Lung (tissue), 12 donors: ENCODE measurements around the gene P3H4. TPM values are rescaled to one million over a fixed set of nuclear protein-coding genes. Genes with fewer than 3 reads are reported as not detected.

Source experiments
- ATAC-seq: fragments of 200-7000 bp; cut with Tn5 transposase; one replicate; pipeline ENCODE4 v1.9.1; 2020; ENCODE audit warnings: moderate number of reproducible peaks; ENCODE audit not compliant: insufficient read depth, low FRiP score
- DNase-seq, 3 donors: peaks; one replicate each; pipeline ENCODE4 v3.0.0-alpha.2; 2013 to 2017
- H3K27ac ChIP-seq, 2 donors: one replicate each; pipeline ENCODE4 v1.5.1; 2013; ENCODE audit warnings: mild to moderate bottlenecking in 2 of 2, moderate library complexity in 2 of 2, control low read depth in 1 of 2, inconsistent platforms in 1 of 2, low read depth in 1 of 2, low read length in 1 of 2
- H3K27me3 ChIP-seq, 3 donors: one replicate each; pipeline ENCODE4 v1.5.1; 2013; ENCODE audit warnings: low read length in 2 of 3; ENCODE audit not compliant: control insufficient read depth in 3 of 3, insufficient read depth in 3 of 3
- H3K36me3 ChIP-seq, 4 donors: one replicate each; pipeline ENCODE4 v1.5.1; 2013; ENCODE audit warnings: low read length in 4 of 4, mild to moderate bottlenecking in 1 of 4, moderate library complexity in 1 of 4; ENCODE audit not compliant: control insufficient read depth in 4 of 4, insufficient read depth in 4 of 4
- H3K4me1 ChIP-seq, 5 donors: one replicate each; pipeline ENCODE4 v1.5.1; 2013; ENCODE audit warnings: low read length in 5 of 5, mild to moderate bottlenecking in 2 of 5, moderate library complexity in 1 of 5; ENCODE audit not compliant: control insufficient read depth in 5 of 5, insufficient read depth in 5 of 5
- H3K4me3 ChIP-seq: one replicate; pipeline ENCODE4 v1.5.1; 2013; ENCODE audit warnings: mild to moderate bottlenecking, control low read depth, moderate library complexity
- H3K9ac ChIP-seq, 2 donors: one replicate each; pipeline ENCODE4 v1.5.1; 2013; ENCODE audit warnings: low read length in 2 of 2, control low read depth in 1 of 2; ENCODE audit not compliant: insufficient read depth in 1 of 2
- H3K9me3 ChIP-seq, 4 donors: one replicate each; pipeline ENCODE4 v1.5.1; 2013; ENCODE audit warnings: low read length in 3 of 4, mild to moderate bottlenecking in 1 of 4, moderate library complexity in 1 of 4; ENCODE audit not compliant: control insufficient read depth in 4 of 4, insufficient read depth in 3 of 4
- CTCF ChIP-seq: IDR thresholded peaks from 2 replicates; pipeline ENCODE4 v1.5.1; 2012; ENCODE audit warnings: mild to moderate bottlenecking; ENCODE audit errors: control extremely low read depth, extremely low read depth
- WGBS, 2 donors: extraction: QIAGEN DNeasy Blood & Tissue Kit; methylation state at CpG; one replicate each; pipeline ENCODE4 v1.1.7; 2013; 5-methylcytosine and 5-hydroxymethylcytosine counted together
- polyA plus RNA-seq, 2 donors: library from polyadenylated mRNA; stranded (reverse); fragments of 200-250 nt; gene quantifications; one replicate each; pipeline ENCODE4 v1.2.1, GENCODE V29; 2013
- total RNA-seq, 2 donors: library from RNA; depleted of rRNA in 1 of 2; stranded (reverse); fragments of >200 nt in 1 of 2; gene quantifications; one replicate each; pipeline ENCODE4 v1.2.1, GENCODE V29; 2014 to 2021
- donor health status: control.
- donor health status: control.
- donor health status: Bipolar disorder and iron deficiency.
- donor health status: healthy.
- donor health status: DM: yes; HTN: yes; CAD: no.

Gene P3H4
- total and polyA plus RNA-seq, 4 donors: 6.8 to 13.2 (median 11.0) TPM

GRCh38 chr17:41775394-41776226, 36.1 kb downstream of the P3H4 start:
- peak in 1 of 3 donors; percentile 25 for DNase-seq
- TF ChIP-seq CTCF: no peak
- ATAC-seq: no peak

GRCh38 chr17:41773731-41774193, 38.0 kb downstream of the P3H4 start:
- Histone ChIP-seq H3K27me3 (no peaks in the 10 kb centered on the region), H3K9ac (no peak overlapping the region), H3K27ac (peak overlapping the region; percentile 53 to 57), H3K4me3 (no peak overlapping the region), H3K36me3 (peaks cover 4 to 34% (median 11%) of the 10 kb centered on the region in 4 donors), H3K9me3 (no peaks in the 10 kb centered on the region), H3K4me1 (peaks cover 10 to 53% (median 33%) of the 10 kb centered on the region in 5 donors)
- peak; percentile 52 to 57 (median 53) for DNase-seq
- no peak for ATAC-seq
- 61 to 62% methylated on average over 8 of the region's 8 CpGs for WGBS, 2 donors
- no peak for TF ChIP-seq CTCF

More at GRCh38 chr17:41775394-41776226, 36.1 kb downstream of the P3H4 start:
- Histone ChIP-seq H3K27ac (peak overlapping the region; percentile 60 to 73), H3K4me3 (no peak overlapping the region), H3K9me3 (no peaks in the 10 kb centered on the region), H3K9ac (no peak overlapping the region), H3K36me3 (peaks cover 0 to 18% (median 5%) of the 10 kb centered on the region in 4 donors), H3K27me3 (no peaks in the 10 kb centered on the region), H3K4me1 (peaks cover 10 to 53% (median 33%) of the 10 kb centered on the region in 5 donors)
- WGBS, 2 donors: 69 to 77% methylated on average over 12 of the region's 12 CpGs

GRCh38 chr17:41773190-41773588, 38.6 kb downstream of the P3H4 start:
- peaks cover 10 to 52% (median 30%) of the 10 kb centered on the region in 5 donors for H3K4me1 ChIP-seq
- no peak overlapping the region for H3K9ac ChIP-seq
- H3K27me3 ChIP-seq: no peaks in the 10 kb centered on the region
- peaks cover 4 to 37% (median 12%) of the 10 kb centered on the region in 4 donors for H3K36me3 ChIP-seq
- no peak for TF ChIP-seq CTCF
- peak overlapping the region; percentile 53 to 77 for H3K27ac ChIP-seq
- DNase-seq (peak; percentile 87 to 89 (median 89)), ATAC-seq (peak; percentile 20)
- no peak overlapping the region for H3K4me3 ChIP-seq
- no peaks in the 10 kb centered on the region for H3K9me3 ChIP-seq
- WGBS, 2 donors: 38 to 50% methylated on average over 12 of the region's 12 CpGs
